Hematopoietic multipotent progenitor cell treated with erythropoietin and hydrocortisone succinate and interleukin-3 and kit ligand, for 6 days (in vitro differentiated cells): ENCODE data around the gene TBC1D22A.

Experiments
- DNase-seq: peaks from one replicate; pipeline ENCODE4 v3.0.0-alpha.2; 2015

The TBC1D22A gene

DNA sequence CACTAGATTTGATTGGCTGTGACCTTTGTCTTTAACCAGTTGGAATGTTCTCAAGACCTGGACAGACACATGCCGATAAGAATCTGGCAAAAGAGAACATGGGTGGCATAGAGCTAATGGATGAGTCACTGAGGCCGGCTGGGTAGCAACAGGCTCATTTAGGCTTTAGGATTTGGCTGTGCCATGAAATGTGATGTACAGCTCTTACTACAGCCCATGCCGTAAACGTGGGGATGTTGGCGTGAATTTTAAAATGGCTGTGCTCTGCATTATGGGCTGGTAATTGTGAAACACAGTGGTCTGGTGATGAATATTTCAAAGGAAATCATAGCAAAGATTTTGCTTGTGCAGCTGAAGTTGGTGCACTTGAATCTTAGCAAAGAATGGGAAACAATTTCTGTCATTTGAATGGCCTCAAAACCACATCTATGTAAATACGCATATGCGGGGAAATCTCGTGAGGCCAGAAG is 332.4 kb downstream of the TBC1D22A start:
- DNase-seq = no peak

DNA sequence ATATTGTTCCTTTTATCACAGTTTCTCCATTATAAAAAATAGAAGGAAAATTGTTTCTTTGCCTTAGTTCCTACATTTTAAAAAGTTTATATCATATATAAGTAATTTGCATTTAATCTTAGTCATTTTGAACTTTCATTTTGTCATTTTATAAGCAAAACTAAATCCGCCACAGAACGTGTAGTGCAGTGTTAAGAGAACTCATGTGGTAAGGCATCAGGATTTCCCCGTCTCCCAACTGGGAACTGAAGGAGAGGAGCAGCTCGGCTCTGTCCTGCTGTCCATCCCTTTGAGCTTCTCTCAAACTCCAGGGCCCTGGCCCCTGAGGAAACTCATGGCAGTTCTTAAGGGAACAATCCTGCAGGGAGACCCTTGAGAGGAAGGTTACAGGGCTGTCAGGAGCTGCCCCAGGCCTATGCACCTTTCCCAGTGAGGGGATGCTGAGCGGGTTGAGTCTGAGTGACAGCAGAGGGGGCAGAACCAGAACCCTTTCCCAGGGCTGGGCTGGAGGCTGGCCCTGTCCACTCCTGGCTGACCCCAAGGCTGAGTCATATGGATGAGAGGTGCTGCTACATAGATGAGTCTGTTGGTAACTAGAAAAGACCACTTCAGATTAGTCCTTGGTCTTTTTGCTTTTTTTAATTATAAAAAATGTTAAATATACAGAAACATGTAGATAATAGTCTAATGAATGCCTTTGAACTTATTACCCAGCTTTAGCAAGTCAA is 333.1 kb downstream of the TBC1D22A start:
- no peak for DNase-seq

DNA sequence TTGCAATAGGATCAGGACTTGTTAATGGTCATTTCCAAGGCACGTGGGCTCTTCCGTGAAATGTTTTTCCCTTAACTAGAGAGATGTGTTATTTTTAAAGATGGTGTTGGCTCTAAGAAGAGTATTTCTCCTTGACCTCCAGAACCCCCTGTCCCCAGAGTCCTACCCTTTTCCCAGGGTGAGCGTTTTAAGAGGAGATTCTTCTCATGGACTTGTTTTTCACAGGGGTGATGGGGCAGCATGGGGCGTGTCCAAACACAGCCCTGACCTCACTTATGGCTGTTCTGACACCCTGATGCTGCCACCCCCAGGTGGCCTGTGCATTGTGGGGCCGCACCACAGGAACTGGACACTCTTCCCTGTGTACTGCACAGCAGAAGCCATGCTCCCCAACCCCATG is 335.7 kb downstream of the TBC1D22A start:
- no peak for DNase-seq

DNA sequence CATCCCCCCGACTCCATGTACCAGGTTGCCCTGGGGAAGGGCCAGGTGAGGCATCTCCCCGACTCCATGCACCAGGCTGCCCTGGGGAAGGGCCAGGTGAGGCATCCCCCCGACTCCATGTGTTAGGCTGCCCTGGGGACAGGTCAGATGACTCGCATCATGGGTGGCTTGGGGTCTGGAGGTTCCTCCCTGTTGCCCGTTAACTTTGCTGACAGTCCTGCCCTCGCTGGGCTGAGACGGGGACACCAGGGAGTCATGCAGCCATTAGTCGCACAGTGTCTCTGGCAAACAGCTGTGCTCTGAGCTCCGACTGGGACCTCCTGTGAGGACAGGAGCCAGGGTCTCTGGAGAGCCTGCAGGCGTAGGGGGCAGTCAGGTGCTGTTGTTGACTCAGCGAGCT is 336.1 kb downstream of the TBC1D22A start:
- DNase-seq = no peak

DNA sequence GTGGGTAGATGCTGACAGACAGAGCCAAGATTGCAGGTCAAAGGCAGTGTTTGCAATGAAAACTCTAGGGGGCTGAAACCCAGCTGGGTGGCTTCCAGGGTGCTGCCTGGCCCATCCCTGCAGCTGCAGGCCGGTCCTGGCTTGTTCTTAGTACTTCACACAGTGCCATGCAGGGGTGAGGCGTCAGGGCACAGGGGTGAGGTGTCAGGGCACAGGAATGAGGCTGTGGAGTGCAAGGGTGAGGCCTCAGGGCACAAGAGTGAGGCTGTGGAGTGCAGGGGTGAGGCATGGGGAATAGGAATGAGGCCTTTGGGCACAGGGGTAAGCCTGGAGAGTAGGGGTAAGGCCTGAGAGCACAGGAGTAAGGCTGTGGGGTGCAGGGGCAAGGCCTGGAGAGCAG is 337.6 kb downstream of the TBC1D22A start:
- DNase-seq = no peak

DNA sequence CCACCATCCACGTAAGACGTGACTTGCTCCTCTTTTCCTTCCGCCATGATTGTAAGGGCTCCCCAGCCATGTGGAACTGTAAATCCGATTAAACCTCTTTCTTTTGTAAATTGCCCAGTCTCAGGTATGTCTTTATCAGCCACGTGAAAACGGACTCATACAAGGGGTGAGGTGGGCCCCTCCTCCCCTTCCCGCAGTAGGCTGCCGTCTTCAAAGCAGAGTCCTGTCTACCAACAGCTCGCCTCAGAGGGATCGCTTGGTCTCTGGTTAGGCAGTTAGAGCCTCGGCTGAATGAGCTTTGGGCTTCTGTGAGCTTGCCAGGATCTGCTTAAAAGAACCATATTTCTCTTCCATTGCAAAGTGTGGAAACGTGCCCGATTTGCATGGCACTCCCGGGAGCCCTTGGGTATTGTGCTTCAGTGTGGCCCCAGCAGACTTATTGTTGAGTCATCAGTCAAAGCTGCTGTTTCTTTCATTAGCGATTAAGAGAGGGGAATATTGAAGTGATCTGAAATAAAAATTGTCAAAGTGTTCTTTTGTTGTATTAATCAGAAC is 338.3 kb downstream of the TBC1D22A start:
- DNase-seq = no peak

DNA sequence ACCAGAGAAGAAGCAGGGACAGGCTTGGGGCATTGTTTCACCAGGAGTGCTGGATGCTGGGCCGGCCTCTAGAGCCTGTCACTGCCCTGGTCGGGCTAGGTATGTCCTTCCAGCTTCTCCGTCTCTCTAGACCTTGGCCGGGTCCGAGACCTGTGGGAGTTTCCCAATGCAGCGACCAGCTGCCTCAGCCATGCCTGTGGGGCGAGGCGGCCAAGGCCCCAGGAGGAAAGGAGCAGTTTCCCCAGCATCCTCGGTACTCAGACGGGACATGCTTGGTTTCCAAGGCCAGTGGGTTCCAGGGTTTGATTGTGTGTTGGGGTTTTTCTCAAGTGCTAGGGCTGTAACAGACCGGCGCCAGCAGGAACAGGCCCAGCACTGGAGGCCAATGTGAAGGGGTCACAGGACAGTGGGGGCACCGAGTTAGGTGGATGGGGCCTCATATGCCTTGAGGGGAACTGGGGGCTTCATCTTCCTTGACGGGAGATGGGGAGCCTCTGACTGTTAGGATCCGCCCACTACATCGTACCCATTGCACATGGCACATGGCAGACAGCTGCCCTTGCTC is 339.0 kb downstream of the TBC1D22A start:
- no peak for DNase-seq

DNA sequence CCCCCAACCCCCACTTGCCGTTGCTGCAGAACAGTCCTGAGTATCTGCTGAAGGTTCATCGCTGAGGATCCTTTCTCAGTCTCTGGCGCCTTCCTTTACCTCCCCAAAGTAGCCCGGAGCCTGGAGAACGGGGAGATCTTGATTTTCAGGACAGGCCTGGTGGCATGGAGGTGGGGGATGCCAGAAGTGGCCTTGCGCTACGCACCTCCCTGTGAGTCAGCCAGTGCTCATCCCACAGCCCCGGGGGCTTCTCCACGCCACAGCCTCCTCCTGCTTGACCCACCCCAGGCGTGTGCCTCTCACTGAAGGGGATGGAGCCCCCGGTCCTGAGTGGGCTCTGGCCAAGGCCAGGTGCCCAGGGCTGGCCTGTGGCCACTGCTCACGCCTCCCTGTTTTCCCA is 339.6 kb downstream of the TBC1D22A start:
- DNase-seq = no peak

DNA sequence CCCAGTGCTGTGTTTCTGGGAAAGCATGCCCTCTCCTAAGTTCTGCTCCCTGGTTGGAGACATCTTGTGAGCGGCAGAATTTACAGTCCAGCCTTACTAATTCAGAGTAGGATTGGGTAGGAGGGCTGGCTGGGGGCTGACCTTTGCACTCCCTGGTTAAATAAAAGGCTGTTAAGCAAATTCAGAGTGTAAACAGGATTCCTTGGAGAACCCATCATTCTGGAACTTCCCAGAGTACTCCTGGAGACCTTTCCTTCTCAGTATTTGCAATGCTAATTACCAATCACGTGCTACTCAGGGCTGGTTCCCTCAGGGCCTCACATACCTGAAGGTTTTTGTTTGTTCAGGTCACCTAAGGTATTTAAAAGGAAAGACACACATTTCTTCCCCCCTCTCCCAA is 340.2 kb downstream of the TBC1D22A start:
- no peak for DNase-seq

DNA sequence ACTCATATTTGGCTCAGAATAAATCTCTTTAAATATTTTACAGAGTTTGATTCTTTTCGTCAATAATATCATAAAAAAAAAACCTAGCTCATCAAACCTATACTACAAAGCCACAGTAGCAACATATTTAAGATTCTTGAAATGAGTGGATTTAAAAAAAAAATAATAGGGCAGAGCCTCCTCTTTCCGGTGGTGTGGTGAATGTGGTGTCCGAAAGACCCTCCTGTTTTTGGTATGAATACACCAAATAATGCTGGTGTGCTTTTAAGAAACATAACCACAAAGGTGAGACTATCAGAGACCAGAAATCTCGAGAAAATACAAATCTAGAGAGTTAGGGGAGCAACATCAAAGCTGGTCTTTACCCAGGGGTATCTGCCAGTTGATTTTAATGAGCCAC is 342.6 kb downstream of the TBC1D22A start:
- no peak for DNase-seq

DNA sequence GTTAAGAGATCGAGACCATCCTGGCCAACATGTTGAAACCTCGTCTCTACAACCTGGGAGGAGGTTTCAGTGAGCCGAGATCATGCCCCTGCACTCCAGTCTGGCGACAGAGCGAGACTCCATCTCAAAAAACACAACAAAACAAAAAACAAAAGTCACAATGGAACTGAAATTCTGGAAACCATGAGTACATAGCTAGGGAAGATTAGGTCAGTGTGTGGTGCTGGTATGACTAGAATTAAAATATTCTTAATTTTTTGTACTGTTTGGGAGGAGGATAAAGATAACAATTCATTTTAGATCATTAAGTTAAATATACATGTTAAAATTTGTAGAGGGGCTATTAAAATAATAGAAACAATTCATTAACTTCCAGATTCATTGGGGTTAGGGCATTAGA is 344.4 kb downstream of the TBC1D22A start:
- DNase-seq = no peak

DNA sequence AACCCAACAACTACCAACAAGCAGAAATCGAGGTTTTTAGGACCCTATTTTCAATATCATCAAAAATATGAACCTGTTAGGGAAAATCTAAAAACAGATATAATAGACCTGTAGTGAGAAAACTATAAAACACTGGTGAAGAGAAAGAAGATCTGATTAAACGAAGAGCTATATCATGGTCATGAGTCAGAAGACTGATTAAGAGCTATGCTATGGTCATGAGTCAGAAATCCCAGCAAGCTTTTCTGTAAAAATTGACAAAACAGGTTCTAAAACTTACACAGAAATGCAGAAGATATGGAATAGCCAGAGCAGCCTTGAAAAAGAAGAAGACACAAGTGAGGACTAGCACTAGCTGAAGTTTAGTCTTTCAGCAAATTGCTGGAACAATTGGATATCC is 345.0 kb downstream of the TBC1D22A start:
- no peak for DNase-seq

DNA sequence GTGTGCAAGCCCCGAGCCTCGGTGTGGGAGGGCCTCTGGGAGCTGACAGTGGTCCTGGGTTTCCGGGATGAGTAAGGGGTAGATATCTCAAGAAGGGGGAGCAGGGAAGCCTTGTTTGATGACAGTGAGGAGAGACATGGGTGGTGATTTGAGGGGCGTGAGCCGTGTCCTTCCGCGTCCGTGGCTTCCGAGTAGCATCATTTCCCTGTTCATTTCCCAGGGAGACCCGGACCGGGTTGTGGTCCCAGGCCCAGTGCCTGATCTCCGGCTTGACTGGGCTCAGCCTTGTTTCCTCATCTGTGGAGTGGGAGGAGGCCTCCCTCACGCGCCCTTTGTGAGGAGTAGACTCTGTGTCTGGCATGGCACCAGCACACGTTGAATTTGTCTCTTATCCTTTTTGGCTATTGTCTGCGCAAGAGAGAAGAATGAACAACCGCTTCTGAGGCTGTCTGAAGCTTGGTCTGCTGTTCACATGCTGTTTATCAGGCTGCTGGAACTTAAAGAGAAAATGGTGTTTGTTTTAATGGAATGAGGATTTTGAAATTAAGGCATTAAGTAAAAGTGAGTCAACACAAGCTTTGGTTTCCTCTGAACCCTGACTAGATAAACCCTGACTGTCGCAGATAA is 348.5 kb downstream of the TBC1D22A start:
- DNase-seq = no peak

DNA sequence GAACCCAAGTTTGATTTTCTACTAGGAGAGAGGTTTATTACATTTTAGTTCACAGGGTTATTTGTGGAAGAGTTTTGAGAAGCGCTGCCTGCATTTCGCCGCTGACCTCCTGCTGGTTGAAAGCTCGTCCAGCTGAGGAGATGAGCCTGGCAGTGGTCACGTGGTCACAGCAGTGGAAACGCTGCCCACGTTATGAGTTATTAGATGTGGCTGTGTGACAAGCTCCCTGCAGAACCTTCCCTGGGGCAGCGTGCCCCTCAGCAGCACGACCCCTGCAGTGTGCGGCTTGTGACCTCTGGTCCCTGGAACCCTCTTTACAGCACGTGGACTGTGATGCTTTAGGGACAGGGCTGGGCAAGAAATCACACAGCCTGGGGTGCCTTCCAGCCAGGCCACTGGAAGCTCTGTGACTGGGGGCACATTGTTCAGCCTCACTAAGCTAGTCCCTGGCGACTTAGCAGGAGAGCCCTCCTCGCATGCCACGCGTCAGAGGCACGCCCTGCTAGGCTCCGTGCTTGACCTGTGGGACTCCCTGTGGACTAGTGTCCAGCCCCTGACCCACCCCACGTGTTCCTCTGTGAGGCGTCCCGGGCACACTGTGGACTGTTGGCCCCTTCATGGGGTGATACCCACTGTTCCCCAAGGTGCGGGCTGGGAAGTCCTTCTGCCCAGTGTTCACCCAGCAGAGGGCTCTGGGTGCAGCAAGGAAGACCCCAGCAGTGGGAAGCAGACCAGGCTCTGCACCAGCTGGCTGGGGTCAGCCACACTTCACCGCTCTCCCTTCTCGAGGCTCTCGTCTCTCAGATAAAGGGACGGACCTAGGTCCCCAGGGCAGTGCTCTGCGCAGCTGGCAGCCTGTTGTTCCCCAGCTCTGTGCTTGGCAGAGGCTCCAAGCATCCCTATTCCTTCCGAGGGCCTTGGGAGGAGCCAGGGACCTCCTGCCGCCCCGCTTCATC is 349.5 kb downstream of the TBC1D22A start:
- no peak for DNase-seq

DNA sequence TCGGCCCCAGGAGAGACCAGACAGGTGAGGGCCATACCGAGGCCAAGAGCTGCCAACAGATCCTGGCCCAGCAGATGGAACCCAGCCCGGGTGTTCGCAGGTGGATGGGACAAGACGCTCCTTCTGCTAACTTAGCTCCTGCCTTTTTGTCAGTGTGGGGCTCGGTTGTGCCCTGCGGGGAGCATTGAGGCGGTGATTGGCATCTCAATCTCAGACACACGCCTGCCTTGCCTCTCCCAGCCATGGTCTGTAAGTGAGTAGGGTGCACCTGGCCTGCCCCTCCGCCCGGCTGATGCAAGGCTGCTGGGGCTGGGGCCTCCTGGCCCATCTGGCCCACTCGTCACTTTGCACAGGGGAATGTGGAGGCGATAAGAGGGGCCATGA is 350.1 kb downstream of the TBC1D22A start:
- DNase-seq = no peak

DNA sequence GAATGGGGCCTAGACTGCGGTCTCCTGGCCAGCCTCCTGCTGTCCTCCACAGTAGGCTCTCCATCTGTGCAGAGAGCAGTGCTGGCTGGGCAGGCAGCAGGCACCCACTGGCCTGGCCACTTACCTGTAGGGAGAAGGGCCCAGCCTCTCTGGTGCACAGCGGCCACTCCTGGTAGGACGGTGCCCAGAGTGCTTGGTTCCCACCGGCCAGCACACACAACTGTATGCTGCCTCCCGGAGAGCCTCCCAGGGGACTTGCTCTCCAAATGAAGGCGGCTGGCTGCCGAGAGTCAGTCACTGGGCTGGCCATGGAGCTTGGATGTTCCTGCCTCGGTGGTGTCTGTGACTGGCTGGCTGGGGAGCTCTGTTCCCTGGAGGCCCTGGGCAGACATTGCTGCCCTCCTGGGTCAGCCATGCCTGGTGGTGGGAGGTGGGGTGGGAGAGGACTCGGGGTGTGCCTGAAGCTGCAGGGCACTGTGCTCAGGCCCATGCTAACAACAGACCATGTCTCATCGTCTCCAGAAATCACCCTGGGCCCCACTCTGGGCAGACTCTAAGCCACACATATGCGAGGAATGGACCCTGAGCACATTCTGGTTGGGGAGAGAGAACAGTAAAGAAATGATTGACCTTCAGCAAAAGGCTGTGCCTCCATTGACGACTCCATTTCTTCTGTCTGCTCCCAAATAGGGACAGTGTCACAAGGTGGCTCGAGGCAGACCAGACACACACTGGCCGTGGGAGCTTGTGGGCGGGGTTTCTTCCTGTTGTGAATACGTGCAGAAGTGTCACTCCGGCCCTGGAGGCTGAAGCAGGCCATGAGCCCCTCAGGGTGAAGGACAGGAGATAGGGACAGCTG is 350.8 kb downstream of the TBC1D22A start:
- DNase-seq = no peak

DNA sequence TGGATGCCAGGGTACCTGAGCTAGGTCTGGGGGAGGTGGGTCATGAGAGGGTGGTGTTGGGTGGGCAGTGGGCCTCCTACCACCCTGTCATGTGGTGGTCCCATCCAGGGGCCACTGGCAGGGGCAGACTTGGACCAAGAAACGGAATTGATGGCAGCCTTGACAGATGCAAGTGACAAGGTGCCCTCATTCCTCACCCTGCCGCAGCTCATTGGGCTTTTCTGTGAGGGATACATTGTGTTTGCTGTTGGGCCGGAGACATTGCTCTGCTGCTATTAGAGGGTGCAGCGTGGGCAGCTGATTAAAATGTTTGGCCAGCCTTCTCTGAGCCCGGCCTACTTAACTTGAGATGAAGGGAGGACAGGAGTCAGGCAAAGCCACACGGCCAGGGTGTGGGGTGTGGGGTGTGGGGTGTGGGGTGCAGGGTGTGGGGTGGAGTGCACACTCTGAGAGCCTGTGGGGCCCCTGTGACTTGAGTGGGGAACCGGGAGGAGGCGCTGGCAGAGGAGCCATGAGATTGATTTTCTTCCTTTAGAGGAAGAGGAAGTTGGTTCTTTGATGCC is 351.5 kb downstream of the TBC1D22A start:
- no peak for DNase-seq

DNA sequence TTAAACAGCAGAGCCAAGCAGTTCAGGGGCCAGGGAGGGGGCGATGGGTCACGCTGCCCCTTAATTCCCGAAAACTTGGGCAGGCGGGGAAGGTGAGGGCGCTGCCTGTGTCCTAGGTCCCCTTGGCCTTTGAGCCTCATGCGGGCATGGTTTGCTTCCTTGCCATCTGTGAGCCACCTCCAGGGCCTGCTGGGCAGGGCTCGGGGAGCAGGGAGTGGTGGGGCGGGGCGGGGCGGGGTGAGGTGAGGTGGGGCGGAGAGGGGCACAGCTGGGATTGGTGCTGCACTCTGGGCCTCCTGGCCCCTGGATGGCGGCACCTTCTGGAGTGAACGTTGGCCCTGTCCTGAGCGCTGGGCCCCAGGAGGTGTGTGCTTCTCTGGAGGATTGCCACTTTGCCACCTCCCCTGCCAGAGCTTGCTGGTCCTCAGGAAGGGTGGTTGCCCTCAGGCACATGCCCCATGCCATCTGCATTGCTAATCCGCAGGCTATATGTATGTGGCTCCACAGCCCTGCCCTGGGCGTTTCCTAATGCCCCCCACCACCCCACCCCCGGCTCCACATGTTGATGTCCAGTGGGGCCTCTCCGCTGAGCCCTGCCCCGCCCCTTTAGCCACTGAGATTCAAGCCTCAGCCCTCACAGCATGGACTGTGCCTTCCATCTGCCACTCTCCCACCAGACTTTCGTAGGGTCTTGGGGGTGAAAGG is 352.5 kb downstream of the TBC1D22A start:
- DNase-seq = no peak

DNA sequence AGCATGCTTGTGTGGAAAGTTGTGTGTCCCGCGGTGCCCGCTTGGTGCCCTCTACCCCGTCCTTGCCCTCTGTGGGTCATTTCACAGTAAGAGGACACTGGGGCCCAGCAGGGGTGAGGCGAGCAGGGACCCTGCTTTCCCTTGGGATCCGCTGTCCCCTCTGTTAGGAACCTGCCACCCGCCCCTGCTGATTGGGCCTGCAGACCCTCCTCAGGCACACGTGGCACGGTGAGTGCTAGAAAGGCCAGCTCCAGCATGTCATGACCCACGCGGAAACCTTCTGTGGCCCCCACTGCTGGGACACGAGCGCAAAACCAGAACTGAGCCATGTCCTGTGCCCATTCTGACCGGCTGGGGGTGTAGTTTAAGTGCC is 353.1 kb downstream of the TBC1D22A start:
- no peak for DNase-seq

DNA sequence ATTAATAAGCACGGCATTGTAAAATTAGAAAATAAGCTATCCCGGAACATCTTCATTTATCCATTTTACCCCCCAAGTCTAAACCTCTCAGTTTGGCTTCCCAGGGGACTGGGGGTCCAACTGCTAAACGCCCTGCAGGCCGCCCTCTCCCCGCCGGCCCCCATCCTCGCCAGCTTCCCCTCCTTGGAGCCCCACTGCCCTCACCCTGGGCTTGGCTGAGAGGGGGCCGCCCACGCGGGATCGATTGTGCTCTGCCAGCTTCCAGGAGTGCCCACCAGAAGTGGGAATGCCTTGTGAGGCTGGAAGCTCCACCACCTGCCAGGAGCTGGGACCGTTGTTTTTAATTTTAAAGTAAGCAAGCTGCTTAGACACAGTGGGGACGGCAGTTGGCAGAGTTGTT is 353.5 kb downstream of the TBC1D22A start:
- no peak for DNase-seq
